CD14-positive monocyte (primary cell): ENCODE measurements around the gene AKAP12. TPM values are rescaled to one million over a fixed set of nuclear protein-coding genes. Genes with fewer than 3 reads are reported as not detected.

Experiments used
- DNase-seq, 3 donors: peaks; one replicate each; pipeline ENCODE4 v3.0.0-alpha.2; 2011 to 2022
- H2AFZ ChIP-seq: 2 replicates; pipeline ENCODE4 v1.6.0; 2012; ENCODE audit warnings: mild to moderate bottlenecking, low read depth, low read length, inconsistent platforms; ENCODE audit not compliant: insufficient read depth, poor library complexity, severe bottlenecking
- H3K27ac ChIP-seq, 2 donors: 1 replicate in 1 of 2; 2 replicates in 1 of 2; pipeline ENCODE4 v1.5.1; 2012 to 2013; ENCODE audit warnings: low read length in 2 of 2, control low read depth in 1 of 2, inconsistent platforms in 1 of 2, low read depth in 1 of 2, mild to moderate bottlenecking in 1 of 2
- H3K27me3 ChIP-seq, 2 donors: one replicate each; pipeline versions ENCODE4 v1.6.0 to v1.6.1; 2011 to 2013; ENCODE audit warnings: low read length in 2 of 2; ENCODE audit not compliant: control insufficient read depth in 2 of 2, insufficient read depth in 2 of 2
- H3K36me3 ChIP-seq, 2 donors: replicated peaks in 1 of 2; 1 replicate in 1 of 2; 2 replicates in 1 of 2; pipeline versions ENCODE4 v1.5.1 to v1.6.1; 2012 to 2013; ENCODE audit warnings: low read length in 2 of 2, control low read depth in 1 of 2, inconsistent platforms in 1 of 2, mild to moderate bottlenecking in 1 of 2; ENCODE audit not compliant: insufficient read depth in 2 of 2, control insufficient read depth in 1 of 2
- H3K4me1 ChIP-seq, 2 donors: 1 replicate in 1 of 2; 2 replicates in 1 of 2; pipeline versions ENCODE4 v1.5.1 to v1.6.1; 2012 to 2013; ENCODE audit warnings: low read length in 2 of 2, control low read depth in 1 of 2, inconsistent platforms in 1 of 2, mild to moderate bottlenecking in 1 of 2, moderate library complexity in 1 of 2; ENCODE audit not compliant: insufficient read depth in 2 of 2, control insufficient read depth in 1 of 2
- H3K4me2 ChIP-seq: replicated peaks from 2 replicates; pipeline ENCODE3; 2012; ENCODE audit warnings: low read length, moderate library complexity, mild to moderate bottlenecking; ENCODE audit not compliant: poor library complexity, severe bottlenecking; ENCODE audit errors: extremely low read depth
- H3K4me3 ChIP-seq, 3 experiments: fragments of 200-600 bp in 1 of 3; sonication (generic) in 1 of 3; replicated peaks in 1 of 3; 1 replicate in 2 of 3; 2 replicates in 1 of 3; pipeline ENCODE4 v1.5.1; 2011 to 2013; ENCODE audit warnings: low read length in 3 of 3, mild to moderate bottlenecking in 3 of 3, control low read depth in 2 of 3, low read depth in 2 of 3, inconsistent platforms in 1 of 3, moderate library complexity in 1 of 3
- H3K79me2 ChIP-seq: 2 replicates; pipeline ENCODE4 v1.6.0; 2012; ENCODE audit warnings: mild to moderate bottlenecking, control low read depth, inconsistent platforms, low read length, moderate library complexity; ENCODE audit not compliant: insufficient read depth
- H3K9ac ChIP-seq: 2 replicates; pipeline ENCODE4 v1.6.0; 2017; ENCODE audit warnings: low read length, mild to moderate bottlenecking; ENCODE audit not compliant: insufficient read depth, poor library complexity, severe bottlenecking
- H3K9me3 ChIP-seq, 2 donors: replicated peaks in 1 of 2; 1 replicate in 1 of 2; 2 replicates in 1 of 2; pipeline versions ENCODE4 v1.5.1 to v1.6.1; 2012 to 2013; ENCODE audit warnings: low read length in 2 of 2, control low read depth in 1 of 2; ENCODE audit not compliant: control insufficient read depth in 1 of 2, insufficient read depth in 1 of 2
- H4K20me1 ChIP-seq: 2 replicates; pipeline ENCODE4 v1.6.0; 2012; ENCODE audit warnings: mild to moderate bottlenecking, low read length, control low read depth, moderate library complexity; ENCODE audit not compliant: insufficient read depth
- H3K27ac Mint-ChIP-seq, 7 donors: one replicate each; pipeline ENCODE4 v1.8.0; 2020; ENCODE audit warnings: mild to moderate bottlenecking in 7 of 7, mixed read lengths in 7 of 7, moderate library complexity in 6 of 7, inconsistent platforms in 2 of 7
- H3K27me3 Mint-ChIP-seq, 3 donors: one replicate each; pipeline ENCODE4 v1.8.0; 2021 to 2022; ENCODE audit warnings: low read depth in 3 of 3, mild to moderate bottlenecking in 3 of 3, mixed read lengths in 3 of 3, moderate library complexity in 3 of 3, inconsistent platforms in 1 of 3
- H3K36me3 Mint-ChIP-seq, 2 donors: one replicate each; pipeline ENCODE4 v1.8.0; 2020; ENCODE audit warnings: mixed read lengths in 2 of 2, inconsistent platforms in 1 of 2, mild to moderate bottlenecking in 1 of 2
- H3K4me1 Mint-ChIP-seq: one replicate; pipeline ENCODE4 v1.8.0; 2020; ENCODE audit warnings: mild to moderate bottlenecking, mixed read lengths
- H3K4me3 Mint-ChIP-seq, 2 donors: one replicate each; pipeline ENCODE4 v1.8.0; 2020; ENCODE audit warnings: mild to moderate bottlenecking in 2 of 2, mixed read lengths in 2 of 2, moderate library complexity in 1 of 2
- H3K9me3 Mint-ChIP-seq, 7 donors: one replicate each; pipeline ENCODE4 v1.8.0; 2020 to 2022; ENCODE audit warnings: mixed read lengths in 7 of 7, mild to moderate bottlenecking in 6 of 7, moderate library complexity in 6 of 7, inconsistent platforms in 2 of 7
- WGBS: methylation state at CpG from one replicate; pipeline ENCODE4 v1.1.5; 2013; ENCODE audit warnings: missing lambda C conversion rate; ENCODE audit not compliant: insufficient coverage; 5-methylcytosine and 5-hydroxymethylcytosine counted together
- intact Hi-C, 2 donors: fragments of 100-400 bp; cut with micrococcal nuclease; formaldehyde crosslinking; loops; one replicate each; pipeline versions ENCODE4 v1.15.0 to v1.15.1; 2023
- polyA plus RNA-seq, 3 donors: library from polyadenylated mRNA; depleted of rRNA in 1 of 3; unstranded in 2 of 3; stranded (reverse) in 1 of 3; fragments of 300-500 nt in 2 of 3; fragments of >200 nt in 1 of 3; fragmentation: Illumina TruSeq in 2 of 3; gene quantifications; 1 replicate in 2 of 3; 2 replicates in 1 of 3; pipeline ENCODE4 v1.2.3, GENCODE V29; 2012 to 2021
- TF ChIP-seq, protein P1 (sequence below): fragments of 200-600 bp; IDR thresholded peaks from one replicate; pipeline ENCODE4 v1.8.0; 2022; ENCODE audit warnings: antibody characterized with exemption, mild to moderate bottlenecking

Gene AKAP12
- polyA plus RNA-seq, 3 donors: 0.01 TPM; not detected in 2

DNA sequence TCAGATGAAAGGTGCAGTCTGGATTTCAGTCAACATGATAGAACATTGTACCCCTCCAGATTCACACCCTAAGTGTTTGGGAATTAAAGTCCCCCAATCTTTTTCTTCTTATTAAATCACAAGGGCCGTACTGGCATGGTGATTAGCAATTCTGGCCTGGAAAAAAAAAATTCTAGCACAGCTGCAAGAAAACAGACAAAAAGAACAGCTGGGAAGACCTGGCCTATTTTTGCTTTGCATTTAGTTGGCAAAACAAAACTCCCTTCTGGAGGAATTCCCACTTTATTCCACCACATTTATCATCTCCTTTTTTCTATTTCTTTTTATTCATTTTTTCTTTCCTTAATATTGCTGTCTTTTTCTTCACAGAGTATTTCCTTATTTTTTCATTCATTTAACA lies 39.8 kb upstream of the AKAP12 start:
- Histone ChIP-seq H3K79me2 (no peaks in the 10 kb centered on the region), H4K20me1 (no peaks in the 10 kb centered on the region), H3K9me3 (no peaks in the 10 kb centered on the region), H3K4me1 (no peaks in the 10 kb centered on the region), H3K27me3 (no peaks in the 10 kb centered on the region), H3K9ac (no peak overlapping the region), H3K36me3 (no peaks in the 10 kb centered on the region), H3K27ac (no peak overlapping the region), H3K4me3 (no peak overlapping the region), H3K4me2 (no peak overlapping the region), H2AFZ (no peak overlapping the region)
- Mint-ChIP-seq H3K4me1 (peaks cover 2% of the 10 kb centered on the region), H3K4me3 (no peak overlapping the region), H3K36me3 (no peaks in the 10 kb centered on the region), H3K27ac (no peak overlapping the region), H3K27me3 (peaks cover 0 to 4% (median 2%) of the 10 kb centered on the region in 3 donors), H3K9me3 (no peaks in the 10 kb centered on the region)
- intact Hi-C loops: no loop called here
- 88% methylated on average over 1 of the region's 1 CpG for WGBS
- DNase-seq: no peak
- TF ChIP-seq, protein P1, sequence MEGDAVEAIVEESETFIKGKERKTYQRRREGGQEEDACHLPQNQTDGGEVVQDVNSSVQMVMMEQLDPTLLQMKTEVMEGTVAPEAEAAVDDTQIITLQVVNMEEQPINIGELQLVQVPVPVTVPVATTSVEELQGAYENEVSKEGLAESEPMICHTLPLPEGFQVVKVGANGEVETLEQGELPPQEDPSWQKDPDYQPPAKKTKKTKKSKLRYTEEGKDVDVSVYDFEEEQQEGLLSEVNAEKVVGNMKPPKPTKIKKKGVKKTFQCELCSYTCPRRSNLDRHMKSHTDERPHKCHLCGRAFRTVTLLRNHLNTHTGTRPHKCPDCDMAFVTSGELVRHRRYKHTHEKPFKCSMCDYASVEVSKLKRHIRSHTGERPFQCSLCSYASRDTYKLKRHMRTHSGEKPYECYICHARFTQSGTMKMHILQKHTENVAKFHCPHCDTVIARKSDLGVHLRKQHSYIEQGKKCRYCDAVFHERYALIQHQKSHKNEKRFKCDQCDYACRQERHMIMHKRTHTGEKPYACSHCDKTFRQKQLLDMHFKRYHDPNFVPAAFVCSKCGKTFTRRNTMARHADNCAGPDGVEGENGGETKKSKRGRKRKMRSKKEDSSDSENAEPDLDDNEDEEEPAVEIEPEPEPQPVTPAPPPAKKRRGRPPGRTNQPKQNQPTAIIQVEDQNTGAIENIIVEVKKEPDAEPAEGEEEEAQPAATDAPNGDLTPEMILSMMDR: no peak

DNA sequence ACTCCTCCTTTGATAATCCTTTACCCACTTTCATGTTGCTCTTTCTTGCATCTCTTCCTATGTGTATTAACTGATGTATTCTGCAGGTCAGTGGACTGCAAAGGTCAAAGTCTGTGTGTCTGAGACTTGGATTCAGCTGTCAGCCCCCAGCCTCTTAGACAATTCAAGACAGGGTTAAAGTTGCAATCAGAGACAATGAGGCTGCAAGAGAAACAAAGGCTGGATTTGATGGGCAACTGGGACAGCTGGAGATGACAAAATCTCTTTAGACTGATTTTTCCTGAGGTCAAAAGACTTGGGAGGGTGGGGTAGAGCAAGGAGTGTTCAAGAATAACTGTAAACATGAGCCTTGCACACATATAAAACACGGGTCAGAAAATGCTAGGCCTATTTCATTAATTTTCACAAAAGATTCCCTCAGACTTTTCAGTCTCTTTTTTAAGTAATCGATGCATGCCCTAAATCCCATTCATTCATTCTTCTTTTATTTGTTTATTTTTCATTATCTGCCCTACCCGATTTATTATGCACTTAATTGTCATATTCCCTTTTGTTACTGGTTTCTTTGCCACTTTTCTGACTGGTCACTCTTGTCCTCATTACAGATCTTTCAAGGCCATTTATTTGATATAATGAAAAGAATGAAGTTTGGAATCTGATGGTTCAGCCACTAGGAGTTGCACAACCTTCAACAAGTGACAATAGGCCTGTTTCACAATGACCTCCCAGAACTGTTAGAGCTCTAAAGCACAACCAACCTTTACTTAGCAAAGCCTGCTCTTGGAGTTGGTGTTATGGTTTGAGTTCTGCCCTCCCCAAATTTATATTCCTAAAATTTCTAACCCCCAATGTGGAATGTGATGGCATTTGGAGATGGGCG lies 33.8 kb upstream of the AKAP12 start:
- Histone ChIP-seq H3K27me3 (no peaks in the 10 kb centered on the region), H3K4me3 (no peak overlapping the region), H3K79me2 (no peaks in the 10 kb centered on the region), H3K4me1 (no peaks in the 10 kb centered on the region), H2AFZ (no peak overlapping the region), H3K36me3 (no peaks in the 10 kb centered on the region), H4K20me1 (no peaks in the 10 kb centered on the region), H3K27ac (no peak overlapping the region), H3K9me3 (peaks cover 0 to 4% of the 10 kb centered on the region in 2 donors), H3K4me2 (no peak overlapping the region), H3K9ac (no peak overlapping the region)
- H3K27me3 Mint-ChIP-seq: peaks cover 3 to 9% (median 8%) of the 10 kb centered on the region in 3 donors
- intact Hi-C loops: no loop called here
- H3K4me1 Mint-ChIP-seq: peaks cover 9% of the 10 kb centered on the region
- H3K36me3 Mint-ChIP-seq: no peaks in the 10 kb centered on the region
- H3K27ac Mint-ChIP-seq: no peak overlapping the region
- H3K4me3 Mint-ChIP-seq: no peak overlapping the region
- no peak for DNase-seq
- TF ChIP-seq, protein P1: no peak
- WGBS: no CpG with 5 or more reads among the region's 4 CpGs
- peaks cover 0 to 13% (median 3%) of the 10 kb centered on the region in 7 donors for H3K9me3 Mint-ChIP-seq
